ENCODE data around the gene PNPLA7.

Gene PNPLA7

GRCh38 chr9:137434498-137435380 lies 115.5 kb downstream of the PNPLA7 start:
- DNase-seq (ENCODE audit: low spot score) = no peak

GRCh38 chr9:137433916-137434431 lies 116.2 kb downstream of the PNPLA7 start:
- no peak for DNase-seq (ENCODE audit: low spot score)

- DNase-seq (ENCODE audit: low spot score) = no peak
Measured at GRCh38 chr9:137433349-137433915, 116.8 kb downstream of the PNPLA7 start.

- DNase-seq (ENCODE audit: low spot score) = no peak
Measured at GRCh38 chr9:137432687-137433348, 117.4 kb downstream of the PNPLA7 start.

GRCh38 chr9:137431416-137431931 lies 118.7 kb downstream of the PNPLA7 start:
- DNase-seq (ENCODE audit: low spot score) = no peak

- no peak for DNase-seq (ENCODE audit: low spot score)
Measured at GRCh38 chr9:137430723-137431415, 119.3 kb downstream of the PNPLA7 start.

GRCh38 chr9:137429974-137430722 lies 120.1 kb downstream of the PNPLA7 start:
- no peak for DNase-seq (ENCODE audit: low spot score)

GRCh38 chr9:137429546-137429890 lies 120.7 kb downstream of the PNPLA7 start:
- DNase-seq (ENCODE audit: low spot score) = no peak

- no peak for DNase-seq (ENCODE audit: low spot score)
Measured at GRCh38 chr9:137428841-137429545, 121.2 kb downstream of the PNPLA7 start.

- no peak for DNase-seq (ENCODE audit: low spot score)
Measured at GRCh38 chr9:137428311-137428630, 121.9 kb downstream of the PNPLA7 start.

- DNase-seq (ENCODE audit: low spot score) = no peak
Measured at GRCh38 chr9:137427454-137428310, 122.5 kb downstream of the PNPLA7 start.

GRCh38 chr9:137426018-137426681 lies 124.1 kb downstream of the PNPLA7 start:
- DNase-seq (ENCODE audit: low spot score) = no peak

- peak; percentile 20 for DNase-seq (ENCODE audit: low spot score)
Measured at GRCh38 chr9:137423514-137424291, 126.5 kb downstream of the PNPLA7 start.

GRCh38 chr9:137422604-137423513 lies 127.3 kb downstream of the PNPLA7 start, which contains the start of the genes EXD3 and NOXA1:
Gene EXD3, minus strand, starts transcription at chr9:137423162. Its CDS starts 27,805 bp downstream, at chr9:137395357.
Gene NOXA1, plus strand, starts transcription at chr9:137423393. Its CDS starts 137 bp downstream, at chr9:137423530.
- peak; percentile 97 for DNase-seq (ENCODE audit: low spot score)

GRCh38 chr9:137421838-137422603 lies 128.2 kb downstream of the PNPLA7 start:
- no peak for DNase-seq (ENCODE audit: low spot score)

Data from AG08395 (cell line).